MM.1S (cell line): Measurements from ENCODE around the gene F10.

Experiments
- CTCF ChIP-seq: fragments of 300-600 bp; sonication (generic); IDR thresholded peaks from 2 replicates; pipeline ENCODE4 v1.5.1; 2016; ENCODE audit warnings: antibody characterized with exemption, low read length, mixed read lengths
- EZH2phosphoT487 ChIP-seq: fragments of 300-600 bp; sonication (generic); IDR thresholded peaks from 2 replicates; pipeline ENCODE4 v1.6.1; 2018; ENCODE audit warnings: antibody characterized with exemption, low read length

- TF ChIP-seq CTCF: no peak
- no peak for TF ChIP-seq EZH2phosphoT487
These were observed 47.9 kb downstream of the F10 start for GRCh38 chr13:113170511-113170910.
